K562 treated with DMSO at 1 percent for 48 hours (cell line): ENCODE measurements around the gene KRTAP10-5. TPM values are rescaled to one million over a fixed set of nuclear protein-coding genes. Genes with fewer than 3 reads are reported as not detected.

ENCODE experiments used
- total RNA-seq: library from RNA; unstranded; fragments of 300-600 nt; gene quantifications from 2 replicates; pipeline ENCODE4 v1.2.3, GENCODE V29; 2022; ENCODE audit warnings: low replicate concordance; ENCODE audit errors: extremely low read depth

Gene KRTAP10-5
- total RNA-seq = not detected in 2 replicates

GRCh38 chr21:44580231-44580821 is at the start of gene KRTAP10-5:
KRTAP10-5 (minus strand) TSS chr21:44580604; CDS start chr21:44580578, 26 bp downstream.

DNA sequence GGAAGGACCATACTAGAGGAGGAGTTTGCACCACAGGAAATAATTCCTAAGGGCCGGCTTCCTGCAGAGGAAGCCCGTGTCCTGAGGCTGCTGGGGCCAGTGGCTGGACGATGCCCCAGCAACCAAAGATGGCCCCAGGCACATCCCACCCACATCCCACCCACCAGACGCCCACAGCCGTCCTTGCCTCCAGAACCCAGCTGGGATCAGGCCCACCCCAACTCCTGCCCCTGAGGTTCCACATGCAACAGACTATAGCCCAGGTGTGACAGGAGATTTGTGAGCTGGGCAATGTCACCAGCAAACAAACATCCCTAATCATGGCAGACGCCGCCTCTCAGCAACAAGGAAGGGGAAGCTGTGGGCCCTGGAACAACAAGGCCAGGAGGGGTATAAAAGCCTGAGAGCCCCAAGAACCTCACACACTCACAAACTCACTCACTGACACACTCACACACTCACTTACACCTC is 46.3 kb upstream of the KRTAP10-5 start, which contains the start of gene KRTAP10-9:
KRTAP10-9 (plus strand) TSS at position 421 of the 471 bp plus-strand sequence. CDS start 79 bp downstream, outside the sequence.

GRCh38 chr21:44612029-44612486 is 31.7 kb upstream of the KRTAP10-5 start, which contains the start of gene KRTAP10-8:
KRTAP10-8 (plus strand) TSS chr21:44612079; CDS start chr21:44612101, 22 bp downstream.

DNA sequence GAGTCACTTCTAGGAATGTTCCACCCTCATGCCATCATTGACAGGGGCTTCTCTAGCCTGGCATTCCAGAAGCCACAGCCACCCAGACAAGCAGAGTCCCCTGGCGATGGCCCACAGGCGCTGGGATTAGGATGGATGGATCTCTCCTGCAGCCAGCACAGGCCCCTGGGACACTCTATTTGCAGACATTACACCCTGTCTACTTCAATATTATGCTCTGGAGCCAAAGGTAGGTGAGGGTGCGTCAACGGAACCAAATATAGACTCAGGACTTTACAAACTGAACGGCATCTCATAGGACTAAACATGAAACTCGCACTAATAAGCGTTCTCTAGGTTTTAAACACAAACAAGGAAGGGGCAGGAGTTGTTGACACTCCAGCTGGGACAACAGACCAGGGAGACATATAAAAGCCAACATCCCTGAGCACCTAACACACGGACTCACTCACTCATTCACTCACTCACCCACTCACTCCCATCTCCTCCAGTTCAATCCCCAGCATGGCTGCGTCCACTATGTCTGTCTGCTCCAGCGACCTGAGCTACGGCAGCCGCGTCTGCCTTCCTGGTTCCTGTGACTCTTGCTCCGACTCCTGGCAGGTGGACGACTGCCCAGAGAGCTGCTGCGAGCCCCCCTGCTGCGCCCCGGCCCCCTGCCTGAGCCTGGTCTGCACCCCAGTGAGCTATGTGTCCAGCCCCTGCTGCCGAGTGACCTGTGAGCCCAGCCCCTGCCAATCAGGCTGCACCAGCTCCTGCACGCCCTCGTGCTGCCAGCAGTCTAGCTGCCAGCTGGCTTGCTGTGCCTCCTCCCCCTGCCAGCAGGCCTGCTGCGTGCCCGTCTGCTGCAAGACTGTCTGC is 19.9 kb upstream of the KRTAP10-5 start, which contains the start of gene KRTAP10-7:
KRTAP10-7 (plus strand) TSS at position 480 of the 861 bp plus-strand sequence; CDS start at position 505, 25 bp downstream.

GRCh38 chr21:44592446-44593311 is 12.3 kb upstream of the KRTAP10-5 start, which contains the start of gene KRTAP10-6:
KRTAP10-6 (minus strand) TSS chr21:44592505; CDS start chr21:44592484, 21 bp downstream.

GRCh38 chr21:44573630-44574456 is 6.6 kb downstream of the KRTAP10-5 start, which contains the start of gene KRTAP10-4:
KRTAP10-4 (plus strand) TSS chr21:44573729; CDS start chr21:44573759, 30 bp downstream.

DNA sequence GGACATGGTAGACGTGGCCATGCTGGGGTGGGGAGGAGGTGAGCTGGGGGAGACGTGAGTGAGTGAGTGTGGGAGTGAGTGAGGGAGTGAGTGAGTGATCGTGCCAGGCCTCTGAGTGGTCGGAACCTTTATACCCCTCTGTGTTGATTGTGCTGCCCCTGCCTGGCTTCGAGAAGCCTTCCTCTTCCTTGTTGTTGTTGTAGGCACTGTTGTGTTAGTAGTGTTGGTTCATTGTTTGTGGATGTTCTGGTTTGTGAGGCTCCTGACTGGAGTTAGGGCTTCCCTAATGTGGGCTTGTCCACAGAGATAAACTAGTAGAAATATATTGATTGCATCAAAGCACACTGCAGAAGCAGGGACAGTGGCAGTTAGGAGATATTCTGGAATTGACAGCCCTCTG is 21.7 kb downstream of the KRTAP10-5 start, which contains the start of gene KRTAP10-3:
KRTAP10-3 (minus strand) TSS at position 101 of the 400 bp plus-strand sequence; CDS start at position 21, 80 bp downstream.

GRCh38 chr21:44551340-44551961 is 29.0 kb downstream of the KRTAP10-5 start, which contains the start of gene KRTAP10-2:
KRTAP10-2 (minus strand) TSS chr21:44551505; CDS start chr21:44551458, 47 bp downstream.

GRCh38 chr21:44539991-44540666 is 40.3 kb downstream of the KRTAP10-5 start, which contains the start of gene KRTAP10-1:
KRTAP10-1 (minus strand) TSS chr21:44540195; CDS start chr21:44540150, 45 bp downstream.

Other genes starting within 250 kb of the KRTAP10-5 start
- not detected in 2 replicates for gene CFAP410, start 241.2 kb downstream of the KRTAP10-5 start, total RNA-seq
- not detected in 2 replicates for gene TRPM2, start 227.0 kb downstream of the KRTAP10-5 start, total RNA-seq
- not detected in 2 replicates for gene LRRC3, start 125.1 kb downstream of the KRTAP10-5 start, total RNA-seq
- gene KRTAP10-1, start 40.4 kb downstream of the KRTAP10-5 start, total RNA-seq = not detected in 2 replicates
- gene KRTAP10-2, start 29.1 kb downstream of the KRTAP10-5 start, total RNA-seq = not detected in 2 replicates
- not detected in 2 replicates for gene KRTAP10-3, start 21.8 kb downstream of the KRTAP10-5 start, total RNA-seq
- not detected in 2 replicates for gene KRTAP10-4, start 6.9 kb downstream of the KRTAP10-5 start, total RNA-seq
- not detected in 2 replicates for gene KRTAP10-6, start 11.9 kb upstream of the KRTAP10-5 start, total RNA-seq
- gene KRTAP10-7, start 20.0 kb upstream of the KRTAP10-5 start, total RNA-seq = not detected in 2 replicates
- gene KRTAP10-8, start 31.5 kb upstream of the KRTAP10-5 start, total RNA-seq = not detected in 2 replicates
- not detected in 2 replicates for gene KRTAP10-9, start 46.5 kb upstream of the KRTAP10-5 start, total RNA-seq
- not detected in 2 replicates for gene KRTAP10-10, start 56.8 kb upstream of the KRTAP10-5 start, total RNA-seq
- gene KRTAP10-11, start 65.8 kb upstream of the KRTAP10-5 start, total RNA-seq = not detected in 2 replicates
- not detected in 2 replicates for gene KRTAP12-4, start 74.1 kb upstream of the KRTAP10-5 start, total RNA-seq
- not detected in 2 replicates for gene KRTAP12-3, start 77.3 kb upstream of the KRTAP10-5 start, total RNA-seq
- gene KRTAP12-2, start 86.3 kb upstream of the KRTAP10-5 start, total RNA-seq = not detected in 2 replicates
- not detected in 2 replicates for gene KRTAP12-1, start 101.6 kb upstream of the KRTAP10-5 start, total RNA-seq
- not detected in 2 replicates for gene KRTAP10-12, start 116.6 kb upstream of the KRTAP10-5 start, total RNA-seq
- gene TSPEAR, start 131.0 kb upstream of the KRTAP10-5 start, total RNA-seq = not detected in 2 replicates
- gene UBE2G2, start 221.2 kb upstream of the KRTAP10-5 start, total RNA-seq = 245 TPM in 1 of 2 replicates, not detected in the other
- not detected in 2 replicates for gene SUMO3, start 237.5 kb upstream of the KRTAP10-5 start, total RNA-seq